ENCODE data around the gene ARHGAP9. TPM values are rescaled to one million over a fixed set of nuclear protein-coding genes. Genes with fewer than 3 reads are reported as not detected.
A peak's percentile ranks its signal among the peaks of the same experiment; 100 is the strongest.

The ARHGAP9 gene
- total and polyA plus RNA-seq, 8 donors = 0.39 to 11.7 (median 4.9) TPM

DNA sequence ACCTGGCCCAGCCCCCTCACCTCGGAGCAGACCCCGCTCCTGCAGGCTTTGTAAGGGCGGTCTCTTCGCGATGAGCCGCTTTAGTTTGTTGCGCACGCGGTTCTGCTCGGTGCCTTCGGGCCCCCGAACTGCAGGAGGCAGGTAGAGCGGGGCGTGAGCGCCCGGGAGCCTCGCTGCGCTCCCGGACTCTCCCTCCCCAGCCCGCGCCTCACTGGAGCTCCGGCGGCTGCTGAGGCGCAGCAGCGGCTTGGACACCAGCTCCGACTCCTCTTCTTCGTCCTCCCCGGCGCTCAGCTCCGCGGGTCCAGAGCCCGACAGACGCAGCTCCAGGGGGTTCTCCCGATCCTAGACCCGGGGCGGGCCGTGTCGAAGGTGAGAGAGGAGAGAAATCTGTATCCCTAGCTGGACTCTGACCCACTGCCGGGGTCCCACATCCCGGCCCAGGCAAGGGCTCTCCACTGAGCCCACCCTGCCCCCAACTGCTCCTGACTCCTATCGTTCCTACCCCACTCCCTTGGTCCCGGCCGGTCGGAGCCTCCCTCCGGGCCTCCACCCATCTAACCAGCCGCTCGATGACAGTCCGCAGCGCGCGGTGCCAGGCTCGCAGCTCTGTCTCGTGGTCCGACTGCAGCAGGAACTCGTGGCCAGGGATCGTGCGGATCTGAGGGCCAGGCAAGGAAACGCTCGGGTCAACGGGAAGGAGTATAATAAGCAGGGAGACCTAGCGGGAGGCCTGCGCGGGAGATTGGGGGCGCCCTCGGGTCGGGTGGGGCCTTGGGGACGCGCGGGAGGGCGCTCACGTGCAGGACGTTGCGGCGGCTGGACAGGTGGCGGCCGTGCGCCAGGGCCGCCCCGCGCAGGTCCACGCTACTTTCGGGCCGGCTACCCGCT is 4.2 kb downstream of the ARHGAP9 start:
- Histone ChIP-seq H3K36me3 (no peaks in the 10 kb centered on the region), H3K27me3 (peaks cover 0 to 4% (median 0%) of the 10 kb centered on the region in 4 donors), H3K4me3 (peak overlapping the region; percentile 12 to 55 (median 30)), H3K9me3 (no peaks in the 10 kb centered on the region), H3K27ac (no peak overlapping the region), H3K4me1 (peaks cover 3 to 5% (median 3%) of the 10 kb centered on the region in 3 donors)
- ATAC-seq (peak; percentile 60 to 73 (median 66)), FAIRE-seq (no peak), DNase-seq (peak in 3 of 6 donors; percentile 52 to 85 (median 79))
- WGBS, 2 donors = 8% methylated on average over 46 to 84 of the region's 84 CpGs
- TF ChIP-seq, protein P1, sequence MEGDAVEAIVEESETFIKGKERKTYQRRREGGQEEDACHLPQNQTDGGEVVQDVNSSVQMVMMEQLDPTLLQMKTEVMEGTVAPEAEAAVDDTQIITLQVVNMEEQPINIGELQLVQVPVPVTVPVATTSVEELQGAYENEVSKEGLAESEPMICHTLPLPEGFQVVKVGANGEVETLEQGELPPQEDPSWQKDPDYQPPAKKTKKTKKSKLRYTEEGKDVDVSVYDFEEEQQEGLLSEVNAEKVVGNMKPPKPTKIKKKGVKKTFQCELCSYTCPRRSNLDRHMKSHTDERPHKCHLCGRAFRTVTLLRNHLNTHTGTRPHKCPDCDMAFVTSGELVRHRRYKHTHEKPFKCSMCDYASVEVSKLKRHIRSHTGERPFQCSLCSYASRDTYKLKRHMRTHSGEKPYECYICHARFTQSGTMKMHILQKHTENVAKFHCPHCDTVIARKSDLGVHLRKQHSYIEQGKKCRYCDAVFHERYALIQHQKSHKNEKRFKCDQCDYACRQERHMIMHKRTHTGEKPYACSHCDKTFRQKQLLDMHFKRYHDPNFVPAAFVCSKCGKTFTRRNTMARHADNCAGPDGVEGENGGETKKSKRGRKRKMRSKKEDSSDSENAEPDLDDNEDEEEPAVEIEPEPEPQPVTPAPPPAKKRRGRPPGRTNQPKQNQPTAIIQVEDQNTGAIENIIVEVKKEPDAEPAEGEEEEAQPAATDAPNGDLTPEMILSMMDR (IDR thresholded peaks at IDR 0.05) = no peak
- intact Hi-C loops (cut with DNase I) = no loop called here

DNA sequence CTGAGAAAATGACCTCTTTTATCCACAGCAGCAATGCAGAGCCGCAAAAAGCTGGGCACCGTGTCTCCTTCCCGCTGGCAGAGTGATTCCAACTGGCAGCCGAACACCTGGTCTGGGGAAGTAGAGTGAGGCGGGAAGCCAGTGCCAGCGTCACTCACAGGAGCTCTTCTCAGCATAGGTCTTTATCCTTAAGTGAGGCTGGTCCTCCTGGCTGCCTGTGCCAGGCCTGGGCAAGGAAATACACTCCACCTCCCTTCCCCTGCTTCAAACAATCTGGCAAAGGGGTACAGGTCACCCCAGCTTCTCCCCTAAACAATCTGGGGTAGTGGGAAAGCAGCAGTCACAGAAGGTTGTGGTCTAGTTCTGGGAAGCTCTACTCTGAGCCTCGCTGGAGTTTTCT is 4.8 kb downstream of the ARHGAP9 start:
- intact Hi-C loops (cut with DNase I) = no loop called here
- H3K27ac ChIP-seq = no peak overlapping the region
- WGBS, 2 donors = 64 to 73% methylated on average over 7 of the region's 7 CpGs
- FAIRE-seq (no peak), ATAC-seq (no peak), DNase-seq (peak in 1 of 6 donors; percentile 43)
- H3K4me3 ChIP-seq = peak overlapping the region in 1 of 4 donors; percentile 55
- H3K4me1 ChIP-seq = peaks cover 3 to 5% (median 3%) of the 10 kb centered on the region in 3 donors
- no peaks in the 10 kb centered on the region for H3K36me3 ChIP-seq
- TF ChIP-seq, protein P1 (IDR thresholded peaks at IDR 0.05) = no peak
- H3K9me3 ChIP-seq = no peaks in the 10 kb centered on the region
- H3K27me3 ChIP-seq = peaks cover 0 to 4% (median 0%) of the 10 kb centered on the region in 4 donors

DNA sequence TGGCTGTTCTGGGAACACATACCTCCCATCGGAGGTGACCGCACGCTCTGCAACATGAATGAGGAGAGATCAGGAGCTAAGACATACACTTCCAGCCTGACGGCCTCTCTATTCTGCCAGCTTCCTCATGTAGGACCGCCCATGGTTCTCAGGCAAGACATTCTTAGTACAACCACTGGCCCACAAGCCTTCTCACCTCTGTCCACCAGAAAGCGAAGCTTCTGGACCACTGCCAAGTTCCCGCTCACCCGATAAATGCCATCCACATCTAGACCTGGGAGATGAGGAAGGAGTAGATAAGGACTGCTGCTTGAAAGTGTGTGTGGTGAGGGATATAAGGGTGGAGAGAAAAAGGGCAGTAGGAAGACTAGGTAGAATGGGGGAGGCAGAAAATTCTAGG is 5.2 kb downstream of the ARHGAP9 start:
- ATAC-seq = no peak
- TF ChIP-seq, protein P1 (IDR thresholded peaks at IDR 0.05) = no peak
- Histone ChIP-seq H3K4me1 (peaks cover 3 to 5% (median 3%) of the 10 kb centered on the region in 3 donors), H3K36me3 (no peaks in the 10 kb centered on the region), H3K9me3 (no peaks in the 10 kb centered on the region), H3K27me3 (peaks cover 0 to 4% (median 0%) of the 10 kb centered on the region in 4 donors), H3K4me3 (no peak overlapping the region), H3K27ac (no peak overlapping the region)
- peak in 1 of 6 donors; percentile 55 for DNase-seq
- FAIRE-seq = no peak
- 75 to 76% methylated on average over 8 of the region's 8 CpGs for WGBS, 2 donors
- intact Hi-C loops (cut with DNase I) = no loop called here

DNA sequence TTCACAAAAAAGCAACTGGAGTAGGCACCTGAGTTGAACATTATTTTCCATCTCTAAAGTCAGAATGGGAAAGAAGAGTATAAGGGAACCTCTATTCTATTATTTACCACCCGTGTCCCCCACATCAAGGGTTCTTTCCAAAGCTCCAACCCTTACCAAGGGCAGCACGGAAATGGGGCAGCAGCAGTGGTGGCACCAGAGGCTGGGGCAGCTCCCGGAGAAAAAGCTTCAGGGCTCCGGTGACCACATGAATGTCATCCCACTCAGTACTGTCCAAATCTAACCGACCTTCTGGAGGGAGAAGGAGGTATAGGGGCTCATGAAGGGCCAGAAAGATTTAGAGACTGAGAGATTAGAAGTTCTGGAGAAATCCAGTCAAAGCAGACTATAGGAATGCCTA is 5.8 kb downstream of the ARHGAP9 start:
- DNase-seq = peak in 1 of 6 donors; percentile 22
- Histone ChIP-seq H3K4me1 (peaks cover 3 to 5% (median 3%) of the 10 kb centered on the region in 3 donors), H3K36me3 (no peaks in the 10 kb centered on the region), H3K9me3 (no peaks in the 10 kb centered on the region), H3K4me3 (no peak overlapping the region), H3K27me3 (peaks cover 0 to 4% (median 0%) of the 10 kb centered on the region in 4 donors), H3K27ac (no peak overlapping the region)
- TF ChIP-seq, protein P1 (IDR thresholded peaks at IDR 0.05) = no peak
- intact Hi-C loops (cut with DNase I) = no loop called here
- ATAC-seq = no peak
- FAIRE-seq = no peak
- 81 to 83% methylated on average over 5 of the region's 5 CpGs for WGBS, 2 donors
